OCI-LY7 (cell line): ENCODE measurements around the gene PAQR6. TPM values are rescaled to one million over a fixed set of nuclear protein-coding genes. Genes with fewer than 3 reads are reported as not detected.

ENCODE experiments used
- BruUV-seq: library from RNA; stranded (reverse); fragments of 400-500 nt; replicated peaks from 2 replicates; lab custom pipeline; 2021; lab: Mats Ljungman, UMichigan
- CTCF ChIA-PET: fragments of 300-600 bp; sonication (Branson Sonifier 250); formaldehyde crosslinking; loops from one replicate; lab custom pipeline; 2022; ENCODE audit warnings: antibody characterized with exemption; ENCODE audit not compliant: unreplicated experiment; lab: Charles Lee
- POLR2A ChIA-PET: fragments of 300-600 bp; sonication (Branson Sonifier 250); formaldehyde crosslinking; loops from one replicate; lab custom pipeline; 2022; ENCODE audit warnings: antibody characterized with exemption; lab: Charles Lee
- DNase-seq: peaks from one replicate; pipeline ENCODE4 v3.0.0-alpha.2; 2015; ENCODE audit warnings: low spot score
- H2AFZ ChIP-seq: fragments of 200-600 bp; sonication (generic), shearing (Covaris generic); 2 replicates; pipeline ENCODE4 v1.6.1; 2014; ENCODE audit warnings: mild to moderate bottlenecking, antibody characterized with exemption, low read length, moderate library complexity
- H3K27ac ChIP-seq: fragments of 200-600 bp; sonication (generic); 2 replicates; pipeline ENCODE4 v1.5.1; 2014; ENCODE audit warnings: mixed run types, low read depth, mild to moderate bottlenecking, moderate library complexity, low read length, inconsistent platforms; ENCODE audit not compliant: poor library complexity, severe bottlenecking
- H3K36me3 ChIP-seq: fragments of 200-600 bp; sonication (generic); 2 replicates; pipeline ENCODE4 v1.6.1; 2014; ENCODE audit warnings: mild to moderate bottlenecking, antibody characterized with exemption, low read length, moderate library complexity, mixed read lengths; ENCODE audit not compliant: insufficient read depth
- H3K4me1 ChIP-seq: fragments of 200-600 bp; sonication (generic); 2 replicates; pipeline ENCODE4 v1.5.1; 2014; ENCODE audit warnings: mild to moderate bottlenecking, low read length; ENCODE audit not compliant: insufficient read depth, poor library complexity, severe bottlenecking
- H3K4me2 ChIP-seq: fragments of 200-600 bp; sonication (generic); 2 replicates; pipeline ENCODE4 v1.6.1; 2014; ENCODE audit warnings: mild to moderate bottlenecking, low read length
- H3K4me3 ChIP-seq: fragments of 200-600 bp; sonication (generic); 2 replicates; pipeline ENCODE4 v1.5.1; 2014; ENCODE audit warnings: mild to moderate bottlenecking, low read depth, low read length; ENCODE audit not compliant: poor library complexity, severe bottlenecking
- H3K79me2 ChIP-seq: fragments of 200-600 bp; sonication (generic); 2 replicates; pipeline ENCODE4 v1.6.1; 2016; ENCODE audit warnings: low read depth, mild to moderate bottlenecking, low read length, moderate library complexity, mixed read lengths; ENCODE audit not compliant: insufficient read depth
- H3K9me2 ChIP-seq: fragments of 200-600 bp; sonication (generic); 2 replicates; pipeline ENCODE4 v1.6.1; 2016; ENCODE audit warnings: mild to moderate bottlenecking, low read length, mixed read lengths; ENCODE audit not compliant: insufficient read depth
- H3K9me3 ChIP-seq: fragments of 200-600 bp; sonication (generic); 2 replicates; pipeline ENCODE4 v1.6.1; 2014; ENCODE audit warnings: mild to moderate bottlenecking, mixed run types, low read length, mixed read lengths
- H4K20me1 ChIP-seq: fragments of 200-600 bp; sonication (generic); 2 replicates; pipeline ENCODE4 v1.6.1; 2014; ENCODE audit warnings: mild to moderate bottlenecking, antibody characterized with exemption, low read length, moderate library complexity, mixed read lengths; ENCODE audit not compliant: insufficient read depth
- CTCF ChIP-seq: fragments of 200-600 bp; sonication (generic); conservative IDR thresholded peaks from 2 replicates; pipeline ENCODE4 v1.5.1; 2014; ENCODE audit warnings: mild to moderate bottlenecking, antibody characterized with exemption, low read length, moderate library complexity, mixed read lengths
- EZH2phosphoT487 ChIP-seq: fragments of 200-600 bp; sonication (generic); IDR thresholded peaks from 2 replicates; pipeline ENCODE4 v1.6.1; 2018; ENCODE audit warnings: low read depth, borderline replicate concordance, mild to moderate bottlenecking, mixed run types, antibody characterized with exemption, low read length, moderate library complexity, mixed read lengths
- intact Hi-C: fragments of 100-400 bp; cut with micrococcal nuclease; formaldehyde crosslinking; loops from one replicate; pipeline ENCODE4 v1.10.0; 2022; ENCODE audit not compliant: unreplicated experiment
- total RNA-seq, 2 experiments: library from RNA; depleted of rRNA in 1 of 2; stranded (reverse); fragments of >200 nt in 1 of 2; shearing (Covaris generic) in 1 of 2; gene quantifications; 2 replicates each; pipeline ENCODE4 v1.2.3, GENCODE V29; 2014 to 2022

The PAQR6 gene
- total RNA-seq, 2 experiments from 2014 or later = 4.2 to 15.7 TPM

- POLR2A ChIA-PET = interaction anchor here (0.6 to 0.7 kb wide), 3 partner anchors 10 to 205 kb away, joined by 3 to 4 read pairs (median 4); partner anchors contain the start of gene SLC25A44
- Histone ChIP-seq H3K36me3 (peaks cover 78% of the 10 kb centered on the region), H3K4me1 (no peaks in the 10 kb centered on the region), H3K79me2 (peaks cover 14% of the 10 kb centered on the region; the same call in 1 of the 2 replicates), H2AFZ (no peak overlapping the region), H3K4me2 (no peak overlapping the region), H3K4me3 (no peak overlapping the region), H4K20me1 (no peaks in the 10 kb centered on the region), H3K9me3 (no peaks in the 10 kb centered on the region), H3K9me2 (no peaks in the 10 kb centered on the region), H3K27ac (no peak overlapping the region)
- TF ChIP-seq CTCF (no peak), EZH2phosphoT487 (no peak)
- no peak for DNase-seq
- no TSS peak for BruUV-seq
- intact Hi-C loops = no loop called here
- CTCF ChIA-PET = no interaction called here
Measured at GRCh38 chr1:156203331-156203730, 44.5 kb downstream of the PAQR6 start.

GRCh38 chr1:156200044-156200443, 47.8 kb downstream of the PAQR6 start:
- H3K27ac ChIP-seq = no peak overlapping the region
- no peaks in the 10 kb centered on the region; the same call in 1 of the 2 replicates for H4K20me1 ChIP-seq
- H3K36me3 ChIP-seq = peaks cover 69% of the 10 kb centered on the region
- no peak overlapping the region for H2AFZ ChIP-seq
- no peak overlapping the region for H3K4me2 ChIP-seq
- no peaks in the 10 kb centered on the region for H3K9me2 ChIP-seq
- no peaks in the 10 kb centered on the region for H3K9me3 ChIP-seq
- H3K79me2 ChIP-seq = peaks cover 30% of the 10 kb centered on the region
- H3K4me1 ChIP-seq = peaks cover 13% of the 10 kb centered on the region
- intact Hi-C loops = no loop called here
- no peak for DNase-seq
- CTCF ChIA-PET = no interaction called here
- TF ChIP-seq CTCF (no peak), EZH2phosphoT487 (no peak)
- no peak overlapping the region for H3K4me3 ChIP-seq
- no TSS peak for BruUV-seq
- POLR2A ChIA-PET = interaction anchor here (0.6 to 0.7 kb wide), 3 partner anchors 57 to 1652 kb away, joined by 3 to 10 read pairs (median 4); no protein-coding TSS in a partner anchor

- no peak overlapping the region for H2AFZ ChIP-seq
- peaks cover 7% of the 10 kb centered on the region for H4K20me1 ChIP-seq
- H3K4me1 ChIP-seq = peaks cover 17% of the 10 kb centered on the region
- H3K36me3 ChIP-seq = peaks cover 61% of the 10 kb centered on the region
- BruUV-seq = no TSS peak
- H3K27ac ChIP-seq = no peak overlapping the region
- ChIA-PET CTCF (no interaction called here), POLR2A (interaction anchor here (1.5 to 2.4 kb wide), 2 partner anchors 15 to 45 kb away, joined by 4 to 10 read pairs; partner anchors contain the start of gene PMF1)
- H3K4me3 ChIP-seq = no peak overlapping the region
- peaks cover 41% of the 10 kb centered on the region for H3K79me2 ChIP-seq
- no peak for TF ChIP-seq CTCF
- no peaks in the 10 kb centered on the region for H3K9me3 ChIP-seq
- no peak overlapping the region for H3K4me2 ChIP-seq
- no peaks in the 10 kb centered on the region for H3K9me2 ChIP-seq
- no peak for DNase-seq
- intact Hi-C loops = no loop called here
Measured at GRCh38 chr1:156198831-156199349, 49.0 kb downstream of the PAQR6 start.
